Uterus (tissue), 2 donors: ENCODE data around the gene GLRB.

Source experiments
- POLR2A ChIP-seq, 2 donors: fragments of 450-650 bp; IDR thresholded peaks; one replicate each; pipeline ENCODE4 v1.6.1; 2016; ENCODE audit warnings: antibody characterized with exemption in 2 of 2, mild to moderate bottlenecking in 1 of 2, moderate library complexity in 1 of 2
- TF ChIP-seq, protein P1 (sequence below), 4 experiments: fragments of 200-600 bp in 2 of 4; fragments of 450-650 bp in 2 of 4; sonication (generic) in 2 of 4; IDR thresholded peaks; one replicate each; pipeline ENCODE4 v1.5.1; 2016 to 2019; ENCODE audit warnings: antibody characterized with exemption in 4 of 4, mild to moderate bottlenecking in 2 of 4, moderate library complexity in 1 of 4

DNA sequence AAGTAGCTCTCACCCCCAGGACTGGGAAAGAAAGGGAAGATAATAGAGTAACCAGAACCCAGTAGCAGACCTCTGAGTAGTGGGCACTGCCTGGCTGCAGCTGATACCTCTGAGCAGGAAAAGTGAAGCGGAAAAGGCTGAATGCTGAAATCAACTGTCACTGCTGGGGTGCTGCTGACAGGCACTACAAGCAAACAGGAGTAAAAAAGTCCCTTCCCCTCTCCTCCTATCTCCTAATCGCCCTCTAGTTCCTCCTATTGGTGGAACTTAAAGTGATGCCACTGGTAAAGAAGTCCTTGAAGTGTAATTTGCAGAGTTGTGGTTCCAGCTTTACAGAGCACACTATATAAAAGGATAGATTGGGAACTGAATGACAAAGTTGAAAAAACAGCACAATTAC, 32.8 kb upstream of the GLRB start:
- TF ChIP-seq, protein P1, sequence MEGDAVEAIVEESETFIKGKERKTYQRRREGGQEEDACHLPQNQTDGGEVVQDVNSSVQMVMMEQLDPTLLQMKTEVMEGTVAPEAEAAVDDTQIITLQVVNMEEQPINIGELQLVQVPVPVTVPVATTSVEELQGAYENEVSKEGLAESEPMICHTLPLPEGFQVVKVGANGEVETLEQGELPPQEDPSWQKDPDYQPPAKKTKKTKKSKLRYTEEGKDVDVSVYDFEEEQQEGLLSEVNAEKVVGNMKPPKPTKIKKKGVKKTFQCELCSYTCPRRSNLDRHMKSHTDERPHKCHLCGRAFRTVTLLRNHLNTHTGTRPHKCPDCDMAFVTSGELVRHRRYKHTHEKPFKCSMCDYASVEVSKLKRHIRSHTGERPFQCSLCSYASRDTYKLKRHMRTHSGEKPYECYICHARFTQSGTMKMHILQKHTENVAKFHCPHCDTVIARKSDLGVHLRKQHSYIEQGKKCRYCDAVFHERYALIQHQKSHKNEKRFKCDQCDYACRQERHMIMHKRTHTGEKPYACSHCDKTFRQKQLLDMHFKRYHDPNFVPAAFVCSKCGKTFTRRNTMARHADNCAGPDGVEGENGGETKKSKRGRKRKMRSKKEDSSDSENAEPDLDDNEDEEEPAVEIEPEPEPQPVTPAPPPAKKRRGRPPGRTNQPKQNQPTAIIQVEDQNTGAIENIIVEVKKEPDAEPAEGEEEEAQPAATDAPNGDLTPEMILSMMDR (IDR thresholded peaks at IDR 0.05): no peak
- no peak for TF ChIP-seq POLR2A (IDR thresholded peaks at IDR 0.05)
